NCI-H2171 (cell line): Measurements from ENCODE around the gene ZNF549.
"Not testable (repeated sequence)": the region's sequence is repeated elsewhere in the genome, so short reads cannot be mapped to it uniquely, and the experiment has no call there.

Source experiments
- DNase-seq: peaks from one replicate; lab custom pipeline; 2025; lab: John Stamatoyannopoulos, UW

Gene ZNF549

DNA sequence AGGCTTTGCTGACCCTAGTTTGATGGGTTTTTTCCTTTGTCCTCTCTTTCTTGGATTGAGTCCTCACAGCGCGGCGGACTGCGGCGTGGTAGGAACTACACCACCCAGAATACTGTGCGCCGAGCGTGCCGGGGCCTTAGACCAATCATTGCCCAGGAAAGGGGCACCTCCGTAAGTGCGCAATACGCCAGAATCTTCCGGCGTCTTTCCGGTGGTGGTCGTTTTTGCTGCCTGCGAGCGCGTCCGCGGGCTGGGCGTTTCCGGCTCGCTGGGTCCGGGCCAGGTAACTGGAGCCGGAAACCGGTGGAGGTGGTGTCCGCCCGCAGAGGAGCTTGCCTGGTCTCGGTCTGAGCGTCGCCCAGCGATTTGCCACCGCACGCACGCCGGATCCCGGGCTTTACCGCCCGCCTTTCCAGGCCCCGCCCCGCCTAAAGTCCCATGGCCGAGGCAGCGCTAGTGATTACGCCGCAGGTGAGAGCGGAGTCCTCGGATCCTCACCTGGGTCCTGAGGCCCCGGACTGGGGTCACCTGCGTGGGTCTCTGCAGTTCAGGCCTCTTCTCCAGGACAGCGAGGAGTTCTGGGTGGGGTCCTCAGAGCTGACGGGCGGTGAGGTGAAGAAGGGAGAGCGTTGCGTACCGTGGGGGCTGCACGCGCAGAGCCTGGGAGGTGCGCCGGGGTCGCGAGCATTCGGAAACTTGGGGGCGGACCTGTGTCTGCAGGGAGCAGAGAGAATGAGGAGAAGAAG, at the start of gene ZNF549:
Gene ZNF549 (plus strand): TSS at position 221 of the 746 bp plus-strand sequence. CDS start 218 bp downstream, at position 439.
- DNase-seq = peak; percentile 95

GRCh38 chr19:57487477-57488298, 39.5 kb upstream of the ZNF549 start, which contains the start of gene ZNF419:
TSS of gene ZNF419 (plus strand) at chr19:57487750. CDS start at chr19:57487951, 201 bp downstream.
- peak; percentile 93 for DNase-seq

DNA sequence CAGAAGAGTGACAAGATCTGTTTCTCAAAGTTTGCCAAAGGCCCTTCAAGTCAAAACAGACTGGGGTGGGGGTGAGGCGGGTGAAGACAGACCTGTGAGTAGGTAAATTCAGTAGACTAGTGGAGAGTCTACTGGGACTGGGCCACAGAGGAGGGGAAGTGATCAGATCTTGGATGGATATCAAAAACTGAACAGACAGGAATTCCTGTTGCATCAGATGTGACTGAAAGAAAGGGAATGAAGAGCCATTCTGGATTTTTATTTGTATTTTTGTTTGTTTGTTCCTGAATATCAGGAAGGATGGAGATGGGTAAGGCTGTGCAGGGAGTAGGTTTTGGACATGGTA, 38.9 kb upstream of the ZNF549 start:
- not testable (repeated sequence) for DNase-seq

GRCh38 chr19:57499332-57499679, 27.9 kb upstream of the ZNF549 start:
- not testable (repeated sequence) for DNase-seq

DNA sequence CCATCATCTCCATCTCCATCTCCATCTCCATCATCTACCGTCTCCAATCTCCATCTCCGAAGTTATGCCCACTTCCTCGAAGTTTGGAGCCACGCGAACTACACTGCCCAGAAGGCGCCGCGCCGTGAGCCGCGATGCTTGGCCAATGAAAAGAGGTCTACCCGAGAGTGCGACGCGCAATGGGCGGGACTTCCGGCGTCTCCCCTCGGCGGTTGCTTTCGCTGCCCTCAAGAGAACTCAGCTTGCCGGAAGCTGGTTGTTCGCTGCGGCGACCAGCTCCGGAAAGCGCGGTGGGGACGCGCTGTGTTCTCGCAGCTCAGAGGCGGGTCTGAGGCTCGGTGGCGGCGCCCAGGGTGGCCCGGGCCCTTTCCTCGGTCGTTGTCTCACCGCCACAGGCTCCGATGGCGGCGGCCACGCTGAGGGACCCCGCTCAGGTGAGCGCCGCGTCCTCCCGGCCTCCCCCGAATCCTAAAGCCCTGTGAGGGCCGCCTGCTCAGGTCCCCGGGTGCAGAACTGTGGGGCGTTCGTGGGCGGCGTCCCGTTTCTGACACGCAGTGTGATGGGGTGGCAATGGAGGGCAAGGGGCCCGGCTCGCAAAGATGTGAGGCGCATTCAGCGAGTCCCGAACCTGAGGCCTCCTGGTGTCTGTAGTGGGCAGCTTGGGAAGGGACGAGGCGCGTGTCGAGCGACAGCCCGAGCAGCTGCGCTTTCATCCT, 27.3 kb upstream of the ZNF549 start, which contains the start of gene ZNF773:
Gene ZNF773 (plus strand): TSS at position 259 of the 716 bp plus-strand sequence. CDS start 143 bp downstream, at position 402.
- peak; percentile 91 for DNase-seq

DNA sequence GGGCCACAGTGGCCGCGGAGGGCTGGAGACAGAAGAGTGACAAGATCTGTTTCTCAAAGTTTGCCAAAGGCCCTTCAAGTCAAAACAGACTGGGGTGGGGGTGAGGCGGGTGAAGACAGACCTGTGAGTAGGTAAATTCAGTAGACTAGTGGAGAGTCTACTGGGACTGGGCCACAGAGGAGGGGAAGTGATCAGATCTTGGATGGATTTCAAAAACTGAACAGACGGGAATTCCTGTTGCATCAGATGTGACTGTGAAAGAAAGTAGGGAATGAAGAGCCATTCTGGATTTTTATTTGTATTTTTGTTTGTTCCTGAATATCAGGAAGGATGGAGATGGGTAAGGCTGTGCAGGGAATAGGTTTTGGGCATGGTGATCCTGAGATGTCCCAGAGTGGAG, 26.8 kb upstream of the ZNF549 start:
- not testable (repeated sequence) for DNase-seq

DNA sequence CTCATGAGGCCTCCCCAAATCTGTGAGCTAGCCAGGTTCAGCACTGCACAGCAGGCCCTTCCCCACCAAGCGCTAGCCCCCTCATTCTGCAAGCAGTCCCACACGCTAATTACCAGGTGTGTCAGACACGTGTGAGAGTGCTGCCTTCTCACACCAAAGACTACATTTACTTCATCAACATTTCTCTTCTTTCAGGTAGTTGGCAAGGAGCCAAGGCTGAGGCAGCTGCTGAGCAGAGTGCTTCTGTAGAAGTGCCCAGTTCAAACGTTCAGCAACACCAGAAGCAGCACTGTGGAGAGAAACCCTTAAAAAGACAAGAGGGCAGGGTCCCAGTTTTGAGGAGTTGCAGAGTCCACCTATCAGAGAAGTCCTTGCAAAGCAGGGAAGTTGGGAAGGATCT, 21.0 kb upstream of the ZNF549 start:
- no peak for DNase-seq

DNA sequence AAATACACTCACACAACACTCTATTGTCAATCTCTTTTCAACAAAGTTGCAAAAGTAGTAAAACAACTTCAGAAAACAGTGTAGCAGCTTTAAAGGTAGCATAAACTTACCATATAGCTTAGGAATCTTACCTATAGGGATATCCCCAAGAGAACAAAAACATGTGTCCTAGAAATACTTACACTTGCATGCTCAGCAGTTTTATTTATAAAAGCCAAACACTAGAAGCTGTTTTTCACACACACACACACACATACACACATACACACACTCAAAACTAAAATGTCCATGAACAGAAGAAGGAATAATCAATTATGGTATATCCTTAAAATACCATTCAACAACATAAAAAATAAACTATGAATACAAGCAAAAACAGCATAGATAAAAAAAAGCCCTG, 15.7 kb upstream of the ZNF549 start:
- DNase-seq = no peak

GRCh38 chr19:57512845-57513244, 14.3 kb upstream of the ZNF549 start:
- DNase-seq = no peak

GRCh38 chr19:57515255-57515654, 11.9 kb upstream of the ZNF549 start:
- no peak for DNase-seq

DNA sequence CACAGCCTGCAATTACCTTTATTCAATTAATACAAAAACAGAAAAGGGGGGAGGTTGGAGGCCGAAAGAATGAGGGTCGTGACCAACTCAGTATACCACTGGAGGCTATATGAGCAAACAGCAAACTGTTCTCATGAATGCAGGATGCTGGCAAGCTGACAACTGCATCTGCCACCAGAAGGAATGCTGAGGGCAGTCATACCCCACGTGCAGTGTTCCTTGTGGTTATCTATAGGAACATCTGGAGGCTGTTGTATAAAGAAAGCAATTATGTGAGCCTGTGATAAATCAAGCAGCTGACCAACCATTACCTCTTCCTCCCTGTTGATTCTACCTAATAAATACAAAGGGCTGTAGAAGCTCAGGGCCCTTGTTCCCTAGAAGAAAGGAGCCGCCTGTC, 9.1 kb upstream of the ZNF549 start:
- DNase-seq = not testable (repeated sequence)

- DNase-seq = no peak
Observed at GRCh38 chr19:57537953-57538547, 10.9 kb downstream of the ZNF549 start.

DNA sequence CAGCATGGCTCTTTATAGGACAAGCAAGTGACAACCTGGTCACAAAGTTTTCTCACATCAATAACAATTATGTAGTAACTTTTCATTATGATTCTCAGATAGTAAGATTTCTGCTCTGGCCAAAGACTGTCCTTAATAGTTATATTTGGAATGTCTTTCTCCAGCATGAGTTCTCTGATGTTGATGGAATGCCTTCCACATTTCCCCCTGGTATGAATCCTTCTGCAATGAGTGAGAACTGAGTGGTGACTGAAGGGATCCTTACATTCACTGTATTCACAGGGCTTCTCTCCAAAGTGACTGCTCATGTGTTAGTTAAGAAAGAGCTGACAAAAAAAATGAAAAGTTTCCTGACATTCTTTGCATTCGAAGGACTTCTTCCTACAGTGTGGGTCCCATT, 19.4 kb downstream of the ZNF549 start:
- DNase-seq = no peak

GRCh38 chr19:57552432-57552831, 25.3 kb downstream of the ZNF549 start:
- no peak for DNase-seq

DNA sequence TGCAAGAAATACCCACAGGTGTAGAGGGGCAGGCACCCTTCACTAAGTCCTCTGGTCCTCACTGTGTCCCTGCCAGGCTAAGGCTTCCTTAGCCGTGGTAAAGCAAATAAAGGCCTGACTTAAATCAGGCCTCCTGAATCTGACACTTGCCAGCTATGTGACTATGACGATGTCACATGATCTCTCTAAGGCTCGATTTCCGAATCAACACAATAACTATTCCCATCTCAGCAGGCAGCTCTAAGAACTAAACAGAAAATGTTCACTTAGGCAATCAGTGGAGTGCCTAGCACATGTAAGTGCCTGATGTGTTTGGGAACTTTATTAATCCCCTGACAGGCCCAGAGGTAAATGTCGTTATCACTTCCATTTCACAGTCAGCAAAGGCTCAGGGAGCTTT, 30.5 kb downstream of the ZNF549 start:
- no peak for DNase-seq

DNA sequence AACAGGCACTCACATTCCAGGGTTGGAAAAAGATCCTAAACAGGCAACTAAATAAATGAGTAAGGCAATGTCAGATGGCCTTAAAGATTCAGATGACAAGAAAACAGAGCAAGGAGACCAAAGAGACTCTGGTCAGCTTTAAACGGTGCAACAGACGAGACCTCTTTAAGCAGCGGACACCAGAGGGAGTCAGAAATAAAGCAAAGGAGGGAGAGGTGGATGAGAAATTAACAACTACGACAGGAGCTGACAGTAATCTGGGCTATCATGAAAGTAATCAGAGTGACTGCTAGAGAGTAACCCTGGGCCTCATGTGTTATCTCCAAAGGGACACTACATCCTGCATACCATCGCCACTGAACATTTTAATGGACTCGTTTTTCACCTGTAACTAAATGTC, 31.4 kb downstream of the ZNF549 start:
- DNase-seq = no peak

- no peak for DNase-seq
Observed at GRCh38 chr19:57559008-57559403, 31.9 kb downstream of the ZNF549 start.

- peak; percentile 74 for DNase-seq
Observed at GRCh38 chr19:57559404-57560025, 32.4 kb downstream of the ZNF549 start, which contains the start of gene ZNF550. TSS of gene ZNF550 (minus strand) at chr19:57559863. CDS start at chr19:57559682, 181 bp downstream.

GRCh38 chr19:57560049-57560491, 32.9 kb downstream of the ZNF549 start:
- DNase-seq = no peak

- no peak for DNase-seq
Observed at GRCh38 chr19:57563547-57563946, 36.4 kb downstream of the ZNF549 start.
